Measurements from ENCODE around the gene CDH5. TPM values are rescaled to one million over a fixed set of nuclear protein-coding genes. Genes with fewer than 3 reads are reported as not detected.

The CDH5 gene
- total RNA-seq, 1 donor from 2014 or later, result 38.3 TPM

DNA sequence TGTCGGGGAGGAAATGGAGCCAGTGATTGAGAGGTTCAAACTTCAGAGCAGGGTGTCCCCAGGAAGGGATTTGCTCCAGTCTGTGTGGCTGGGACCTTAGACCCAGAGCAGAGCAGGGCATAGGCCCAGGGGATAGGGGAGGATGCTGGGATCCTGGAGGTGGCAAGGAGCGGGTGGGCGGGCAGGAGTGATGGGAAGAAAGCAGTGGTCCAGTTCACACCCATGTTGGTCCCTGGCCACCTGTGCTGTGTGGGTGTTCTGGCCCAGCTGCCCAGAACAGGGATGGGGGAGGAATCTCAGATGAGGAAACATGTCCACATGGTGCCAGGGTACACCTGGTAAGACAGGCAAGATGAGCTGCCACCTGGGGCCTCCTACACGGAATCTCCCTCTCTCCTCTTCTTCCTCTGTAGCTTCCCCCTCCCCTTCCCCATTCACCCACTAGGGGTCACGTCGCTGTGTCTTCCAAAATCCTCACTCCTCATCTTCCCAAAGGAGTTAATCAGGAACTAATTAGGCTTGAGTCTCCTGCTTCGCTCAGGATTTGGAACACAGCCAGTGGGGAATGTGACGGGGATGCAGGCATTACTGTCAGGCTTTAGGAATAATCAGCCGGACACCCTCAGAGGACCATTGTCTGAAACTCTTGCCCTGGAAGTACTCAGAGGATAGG lies 62.9 kb downstream of the CDH5 start:
- Histone ChIP-seq H3K4me1 (peaks cover 23% of the 10 kb centered on the region), H3K27ac (no peak overlapping the region), H3K9me3 (no peaks in the 10 kb centered on the region), H3K27me3 (no peaks in the 10 kb centered on the region), H3K36me3 (no peaks in the 10 kb centered on the region), H3K4me3 (no peak overlapping the region)
- intact Hi-C loops (cut with DNase I), result no loop called here
- DNase-seq (ENCODE audit: extremely low spot score in 2 of 2), result peak in 1 of 2 donors; percentile 74
- TF ChIP-seq POLR2AphosphoS5 (IDR thresholded peaks at IDR 0.05; ENCODE audit: insufficient read depth in 1 of 2, low read depth in 1 of 2), result no peak
- TF ChIP-seq POLR2A (IDR thresholded peaks at IDR 0.05), result no peak
- TF ChIP-seq, protein P1, sequence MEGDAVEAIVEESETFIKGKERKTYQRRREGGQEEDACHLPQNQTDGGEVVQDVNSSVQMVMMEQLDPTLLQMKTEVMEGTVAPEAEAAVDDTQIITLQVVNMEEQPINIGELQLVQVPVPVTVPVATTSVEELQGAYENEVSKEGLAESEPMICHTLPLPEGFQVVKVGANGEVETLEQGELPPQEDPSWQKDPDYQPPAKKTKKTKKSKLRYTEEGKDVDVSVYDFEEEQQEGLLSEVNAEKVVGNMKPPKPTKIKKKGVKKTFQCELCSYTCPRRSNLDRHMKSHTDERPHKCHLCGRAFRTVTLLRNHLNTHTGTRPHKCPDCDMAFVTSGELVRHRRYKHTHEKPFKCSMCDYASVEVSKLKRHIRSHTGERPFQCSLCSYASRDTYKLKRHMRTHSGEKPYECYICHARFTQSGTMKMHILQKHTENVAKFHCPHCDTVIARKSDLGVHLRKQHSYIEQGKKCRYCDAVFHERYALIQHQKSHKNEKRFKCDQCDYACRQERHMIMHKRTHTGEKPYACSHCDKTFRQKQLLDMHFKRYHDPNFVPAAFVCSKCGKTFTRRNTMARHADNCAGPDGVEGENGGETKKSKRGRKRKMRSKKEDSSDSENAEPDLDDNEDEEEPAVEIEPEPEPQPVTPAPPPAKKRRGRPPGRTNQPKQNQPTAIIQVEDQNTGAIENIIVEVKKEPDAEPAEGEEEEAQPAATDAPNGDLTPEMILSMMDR (IDR thresholded peaks at IDR 0.05), result no peak

DNA sequence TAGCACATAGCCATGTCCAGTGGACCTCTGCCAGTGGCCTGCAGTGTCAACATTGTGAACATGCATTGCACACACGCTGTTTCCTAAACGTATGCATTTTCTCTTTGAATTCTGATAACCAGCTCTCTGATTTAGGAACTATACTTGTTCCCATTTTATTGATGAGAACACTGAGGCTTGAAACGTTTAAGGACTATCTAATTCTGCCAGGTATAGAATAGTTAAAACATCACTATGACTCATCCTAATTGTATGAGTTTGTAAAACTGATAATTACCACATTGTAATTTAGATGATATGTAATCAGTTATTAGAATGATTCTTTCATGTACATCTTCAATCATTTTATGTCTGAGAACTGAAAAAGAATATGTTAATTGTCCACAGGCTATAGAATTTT lies 63.7 kb downstream of the CDH5 start:
- peak in 1 of 2 donors; percentile 12 for DNase-seq (ENCODE audit: extremely low spot score in 2 of 2)
- Histone ChIP-seq H3K36me3 (no peaks in the 10 kb centered on the region), H3K4me1 (peaks cover 23% of the 10 kb centered on the region), H3K9me3 (no peaks in the 10 kb centered on the region), H3K27me3 (no peaks in the 10 kb centered on the region), H3K27ac (no peak overlapping the region), H3K4me3 (no peak overlapping the region)
- intact Hi-C loops (cut with DNase I), result no loop called here
- TF ChIP-seq POLR2A (IDR thresholded peaks at IDR 0.05) (no peak), POLR2AphosphoS5 (IDR thresholded peaks at IDR 0.05; ENCODE audit: insufficient read depth in 1 of 2, low read depth in 1 of 2) (no peak)
- TF ChIP-seq, protein P1 (IDR thresholded peaks at IDR 0.05), result no peak

DNA sequence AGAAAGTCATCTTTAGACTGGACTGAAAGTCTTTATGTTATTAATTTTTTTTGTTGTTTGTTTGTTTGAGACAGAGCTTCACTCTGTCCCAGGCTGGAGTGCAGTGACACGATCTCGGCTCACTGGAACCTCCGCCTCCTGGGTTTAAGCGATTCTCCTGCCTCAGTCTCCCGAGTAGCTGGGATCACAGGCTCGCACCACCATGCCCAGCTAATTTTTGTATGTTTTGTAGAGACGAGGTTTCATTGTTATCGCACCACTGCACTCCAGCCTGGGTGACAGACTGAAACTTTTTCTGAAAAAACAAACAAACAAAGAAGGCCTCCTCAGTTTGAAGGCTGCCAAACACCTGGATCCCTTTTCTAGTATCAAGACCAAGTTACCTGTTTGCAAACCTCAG lies 65.3 kb downstream of the CDH5 start:
- H3K36me3 ChIP-seq, result no peaks in the 10 kb centered on the region
- peak in 1 of 2 donors; percentile 25 for DNase-seq (ENCODE audit: extremely low spot score in 2 of 2)
- TF ChIP-seq, protein P1 (IDR thresholded peaks at IDR 0.05), result no peak
- no peak for TF ChIP-seq POLR2AphosphoS5 (IDR thresholded peaks at IDR 0.05; ENCODE audit: insufficient read depth in 1 of 2, low read depth in 1 of 2)
- no peak for TF ChIP-seq POLR2A (IDR thresholded peaks at IDR 0.05)
- H3K4me3 ChIP-seq, result no peak overlapping the region
- no peak overlapping the region for H3K27ac ChIP-seq
- H3K4me1 ChIP-seq, result peaks cover 14% of the 10 kb centered on the region
- H3K27me3 ChIP-seq, result no peaks in the 10 kb centered on the region
- H3K9me3 ChIP-seq, result no peaks in the 10 kb centered on the region
- intact Hi-C loops (cut with DNase I), result no loop called here

- Histone ChIP-seq H3K9me3 (no peaks in the 10 kb centered on the region), H3K36me3 (no peaks in the 10 kb centered on the region), H3K4me3 (no peak overlapping the region), H3K27me3 (no peaks in the 10 kb centered on the region), H3K4me1 (peaks cover 14% of the 10 kb centered on the region), H3K27ac (no peak overlapping the region)
- peak in 1 of 2 donors; percentile 46 for DNase-seq (ENCODE audit: extremely low spot score in 2 of 2)
- TF ChIP-seq POLR2A (IDR thresholded peaks at IDR 0.05) (no peak), POLR2AphosphoS5 (IDR thresholded peaks at IDR 0.05; ENCODE audit: insufficient read depth in 1 of 2, low read depth in 1 of 2) (no peak)
- TF ChIP-seq, protein P1 (IDR thresholded peaks at IDR 0.05), result no peak
- intact Hi-C loops (cut with DNase I), result no loop called here
Measured at GRCh38 chr16:66432429-66432828, 65.9 kb downstream of the CDH5 start.

GRCh38 chr16:66434619-66435430 lies 68.3 kb downstream of the CDH5 start:
- TF ChIP-seq, protein P1 (IDR thresholded peaks at IDR 0.05), result no peak
- no peak for TF ChIP-seq POLR2A (IDR thresholded peaks at IDR 0.05)
- TF ChIP-seq POLR2AphosphoS5 (IDR thresholded peaks at IDR 0.05; ENCODE audit: insufficient read depth in 1 of 2, low read depth in 1 of 2), result no peak
- Histone ChIP-seq H3K27ac (no peak overlapping the region), H3K4me1 (no peaks in the 10 kb centered on the region), H3K4me3 (no peak overlapping the region), H3K9me3 (no peaks in the 10 kb centered on the region), H3K27me3 (no peaks in the 10 kb centered on the region), H3K36me3 (no peaks in the 10 kb centered on the region)
- intact Hi-C loops (cut with DNase I), result no loop called here
- no peak for DNase-seq (ENCODE audit: extremely low spot score in 2 of 2)

All from vagina (tissue), 2 donors.